ENCODE results near the gene SLC28A3. TPM values are rescaled to one million over a fixed set of nuclear protein-coding genes. Genes with fewer than 3 reads are reported as not detected.

Gene SLC28A3
- total and polyA plus RNA-seq, 10 of the 15 experiments (the other 5 are each of a cell fraction or from before 2014, with no cell fraction given), result 0.03 to 0.39 (median 0.07) TPM; not detected in 2

DNA sequence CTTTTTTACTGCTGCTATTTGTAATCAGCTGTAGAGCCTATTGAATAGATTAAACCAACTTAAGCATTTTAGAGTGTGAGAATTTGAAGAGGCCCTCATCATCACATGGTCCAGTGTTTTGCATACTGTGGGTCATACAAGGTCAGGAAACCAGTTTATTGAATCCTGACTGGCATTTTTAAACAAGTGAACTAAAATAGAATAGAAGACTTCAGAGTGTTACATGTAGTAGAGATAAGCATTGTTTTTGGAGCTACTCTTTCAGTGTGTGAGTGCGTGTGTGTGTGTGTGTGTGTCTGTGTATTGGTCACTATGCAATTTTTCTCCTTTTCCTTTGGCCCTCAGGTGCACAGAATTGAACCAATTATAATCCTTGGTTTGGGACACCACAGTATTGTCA lies 114.4 kb downstream of the SLC28A3 start:
- BruUV-seq (replicated peaks), result no TSS peak
- no peaks in the 10 kb centered on the region for H3K27me3 ChIP-seq (replicated peaks in 1 of 2; ENCODE audit: control insufficient read depth in 2 of 2, insufficient read depth in 2 of 2, low read length in 1 of 2)
- no peaks in the 10 kb centered on the region for H3K36me3 ChIP-seq (ENCODE audit: control insufficient read depth in 2 of 2, insufficient read depth in 2 of 2, low read length in 1 of 2)
- WGBS (ENCODE audit: insufficient coverage, insufficient replicate concordance, low lambda C conversion rate, missing lambda C conversion rate), result 56% methylated on average over 1 of the region's 1 CpG
- FAIRE-seq (no peak), DNase-seq (ENCODE audit: low read depth, low spot score) (no peak), ATAC-seq (no peak)
- H2AFZ ChIP-seq (ENCODE audit: control insufficient read depth, low read depth, low read length), result no peak overlapping the region
- intact Hi-C loops (cut with micrococcal nuclease; ENCODE audit: unreplicated experiment), result no loop called here
- no peaks in the 10 kb centered on the region for H3K4me1 ChIP-seq (ENCODE audit: control insufficient read depth, insufficient read depth, low read length)
- SMC1A ChIA-PET (ENCODE audit: uncharacterized antibody, unreplicated experiment), result interaction anchor here (1.7 kb wide), 1 partner anchor 17 kb away, joined by 4 read pairs; no protein-coding TSS in a partner anchor
- TF ChIP-seq SPI1 (IDR thresholded peaks at IDR 0.05; ENCODE audit: borderline replicate concordance, insufficient read depth, low read depth, low read length), result no peak
- no peak for TF ChIP-seq STAT1 (conservative IDR thresholded peaks at IDR 0.05)
- TF ChIP-seq CHD2 (IDR thresholded peaks at IDR 0.05; ENCODE audit: borderline replicate concordance, low read depth, low read length), result no peak
- TF ChIP-seq, protein P1, sequence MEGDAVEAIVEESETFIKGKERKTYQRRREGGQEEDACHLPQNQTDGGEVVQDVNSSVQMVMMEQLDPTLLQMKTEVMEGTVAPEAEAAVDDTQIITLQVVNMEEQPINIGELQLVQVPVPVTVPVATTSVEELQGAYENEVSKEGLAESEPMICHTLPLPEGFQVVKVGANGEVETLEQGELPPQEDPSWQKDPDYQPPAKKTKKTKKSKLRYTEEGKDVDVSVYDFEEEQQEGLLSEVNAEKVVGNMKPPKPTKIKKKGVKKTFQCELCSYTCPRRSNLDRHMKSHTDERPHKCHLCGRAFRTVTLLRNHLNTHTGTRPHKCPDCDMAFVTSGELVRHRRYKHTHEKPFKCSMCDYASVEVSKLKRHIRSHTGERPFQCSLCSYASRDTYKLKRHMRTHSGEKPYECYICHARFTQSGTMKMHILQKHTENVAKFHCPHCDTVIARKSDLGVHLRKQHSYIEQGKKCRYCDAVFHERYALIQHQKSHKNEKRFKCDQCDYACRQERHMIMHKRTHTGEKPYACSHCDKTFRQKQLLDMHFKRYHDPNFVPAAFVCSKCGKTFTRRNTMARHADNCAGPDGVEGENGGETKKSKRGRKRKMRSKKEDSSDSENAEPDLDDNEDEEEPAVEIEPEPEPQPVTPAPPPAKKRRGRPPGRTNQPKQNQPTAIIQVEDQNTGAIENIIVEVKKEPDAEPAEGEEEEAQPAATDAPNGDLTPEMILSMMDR (IDR thresholded peaks at IDR 0.05 in 2 of 3, conservative IDR thresholded peaks at IDR 0.05 in 1 of 3; ENCODE audit: control insufficient read depth in 2 of 3, extremely low read depth in 1 of 3, insufficient read depth in 1 of 3, low read depth in 3 of 3, low read length in 3 of 3), result no peak
- TF ChIP-seq, protein P2, sequence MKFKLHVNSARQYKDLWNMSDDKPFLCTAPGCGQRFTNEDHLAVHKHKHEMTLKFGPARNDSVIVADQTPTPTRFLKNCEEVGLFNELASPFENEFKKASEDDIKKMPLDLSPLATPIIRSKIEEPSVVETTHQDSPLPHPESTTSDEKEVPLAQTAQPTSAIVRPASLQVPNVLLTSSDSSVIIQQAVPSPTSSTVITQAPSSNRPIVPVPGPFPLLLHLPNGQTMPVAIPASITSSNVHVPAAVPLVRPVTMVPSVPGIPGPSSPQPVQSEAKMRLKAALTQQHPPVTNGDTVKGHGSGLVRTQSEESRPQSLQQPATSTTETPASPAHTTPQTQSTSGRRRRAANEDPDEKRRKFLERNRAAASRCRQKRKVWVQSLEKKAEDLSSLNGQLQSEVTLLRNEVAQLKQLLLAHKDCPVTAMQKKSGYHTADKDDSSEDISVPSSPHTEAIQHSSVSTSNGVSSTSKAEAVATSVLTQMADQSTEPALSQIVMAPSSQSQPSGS (IDR thresholded peaks at IDR 0.05; ENCODE audit: low read length), result no peak
- TF ChIP-seq RCOR1 (conservative IDR thresholded peaks at IDR 0.05; ENCODE audit: low read depth, low read length), result no peak
- TF ChIP-seq, protein P3, sequence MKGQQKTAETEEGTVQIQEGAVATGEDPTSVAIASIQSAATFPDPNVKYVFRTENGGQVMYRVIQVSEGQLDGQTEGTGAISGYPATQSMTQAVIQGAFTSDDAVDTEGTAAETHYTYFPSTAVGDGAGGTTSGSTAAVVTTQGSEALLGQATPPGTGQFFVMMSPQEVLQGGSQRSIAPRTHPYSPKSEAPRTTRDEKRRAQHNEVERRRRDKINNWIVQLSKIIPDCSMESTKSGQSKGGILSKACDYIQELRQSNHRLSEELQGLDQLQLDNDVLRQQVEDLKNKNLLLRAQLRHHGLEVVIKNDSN (IDR thresholded peaks at IDR 0.05; ENCODE audit: borderline replicate concordance, extremely low read length, insufficient read depth, low read depth, low read length), result no peak
- TF ChIP-seq CEBPB (IDR thresholded peaks at IDR 0.05; ENCODE audit: borderline replicate concordance in 1 of 2, low read depth in 2 of 2, low read length in 2 of 2), result no peak
- TF ChIP-seq FOXM1 (IDR thresholded peaks at IDR 0.05; ENCODE audit: low read depth, low read length), result no peak
- no peak for TF ChIP-seq DPF2 (IDR thresholded peaks at IDR 0.05)
- TF ChIP-seq LARP7 (IDR thresholded peaks at IDR 0.05), result no peak
- no peak for TF ChIP-seq RELA (IDR thresholded peaks at IDR 0.05; ENCODE audit: borderline replicate concordance, partially characterized antibody)
- TF ChIP-seq RB1 (IDR thresholded peaks at IDR 0.05; ENCODE audit: borderline replicate concordance), result no peak
- no peak for TF ChIP-seq TBL1XR1 (IDR thresholded peaks at IDR 0.05; ENCODE audit: low read depth, low read length)
- no peaks in the 10 kb centered on the region for H3K79me2 ChIP-seq (ENCODE audit: control insufficient read depth, insufficient read depth, low read length)
- CTCF ChIA-PET, result interaction anchor here (0.7 kb wide), 1 partner anchor 54 kb away, joined by 4 read pairs; no protein-coding TSS in a partner anchor
- H3K27ac ChIP-seq (ENCODE audit: control insufficient read depth, insufficient read depth), result no peak overlapping the region
- POLR2A ChIA-PET, result no interaction called here
- no peak overlapping the region for H3K4me3 ChIP-seq
- H3K4me2 ChIP-seq (ENCODE audit: control insufficient read depth, insufficient read depth), result no peak overlapping the region
- no peaks in the 10 kb centered on the region; the same call in 2 of the 3 replicates for H3K9me3 ChIP-seq (replicated peaks; ENCODE audit: control insufficient read depth, insufficient read depth, low read length)
- in situ Hi-C loops (cut with MboI), result no loop called here
- RAD21 ChIA-PET (ENCODE audit: unreplicated experiment), result no interaction called here
- no peaks in the 10 kb centered on the region for H4K20me1 ChIP-seq (ENCODE audit: control insufficient read depth, insufficient read depth)
- no peak overlapping the region for H3K9ac ChIP-seq (ENCODE audit: control insufficient read depth, insufficient read depth, low read length)

Measured in GM12878 (cell line).